Endothelial cell of hepatic sinusoid (primary cell): ENCODE data around the gene OTC.

Experiments
- in situ Hi-C: cut with HindIII; loops from 2 replicates; pipeline ENCODE4 v1.10.0; 2017; ENCODE audit warnings: low sequenced_read_pairs

The OTC gene

DNA sequence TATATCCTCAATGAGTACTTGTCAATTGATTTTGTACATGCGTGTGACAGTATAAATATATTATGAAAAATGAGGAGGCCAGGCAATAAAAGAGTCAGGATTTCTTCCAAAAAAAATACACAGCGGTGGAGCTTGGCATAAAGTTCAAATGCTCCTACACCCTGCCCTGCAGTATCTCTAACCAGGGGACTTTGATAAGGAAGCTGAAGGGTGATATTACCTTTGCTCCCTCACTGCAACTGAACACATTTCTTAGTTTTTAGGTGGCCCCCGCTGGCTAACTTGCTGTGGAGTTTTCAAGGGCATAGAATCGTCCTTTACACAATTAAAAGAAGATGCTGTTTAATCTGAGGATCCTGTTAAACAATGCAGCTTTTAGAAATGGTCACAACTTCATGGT lies at the start of gene OTC:
Gene OTC, plus strand, starts transcription at position 243 of the 400 bp plus-strand sequence. Its CDS starts 93 bp downstream, at position 336.
- in situ Hi-C loops, result no loop called here

DNA sequence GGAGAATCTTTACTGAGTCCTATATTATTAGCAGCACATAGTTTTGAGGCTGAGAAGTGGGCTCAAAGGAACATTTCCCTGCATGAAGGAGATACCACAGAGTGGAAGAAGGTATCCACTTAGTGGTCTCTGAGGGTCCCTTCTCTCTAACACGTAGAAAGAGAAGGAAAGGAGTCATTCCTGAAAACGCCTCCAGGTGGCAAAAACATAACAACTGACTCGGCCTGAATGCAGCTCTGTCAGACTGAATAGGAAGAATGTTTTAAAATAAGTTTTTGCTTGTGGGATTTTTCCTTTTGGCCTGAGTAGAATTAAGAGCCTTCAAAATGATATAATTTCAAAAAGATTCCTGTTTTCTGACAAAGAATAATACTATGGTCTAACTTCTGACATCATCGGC lies 48.4 kb upstream of the OTC start:
- in situ Hi-C loops, result no loop called here

DNA sequence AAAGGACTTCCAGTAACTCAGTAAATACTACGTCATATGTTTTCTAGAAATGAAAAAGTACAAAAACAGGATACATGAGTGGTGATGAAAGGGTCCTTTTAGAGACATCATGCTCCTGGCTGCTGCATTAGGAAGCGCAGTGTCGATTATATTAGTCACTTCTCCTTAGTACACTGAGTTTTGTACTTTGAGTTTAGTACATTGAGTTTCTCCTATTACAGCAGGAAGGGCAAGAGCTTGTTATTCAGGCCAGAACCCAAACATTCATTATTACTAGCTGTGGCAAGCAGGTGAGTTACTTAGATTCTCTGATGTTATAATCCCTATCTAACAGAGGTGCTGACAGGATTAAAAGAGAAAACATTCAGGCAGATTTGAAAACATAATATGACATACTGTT lies 46.4 kb upstream of the OTC start:
- in situ Hi-C loops, result no loop called here

GRCh38 chrX:38311743-38312142 lies 40.7 kb upstream of the OTC start:
- in situ Hi-C loops, result no loop called here

DNA sequence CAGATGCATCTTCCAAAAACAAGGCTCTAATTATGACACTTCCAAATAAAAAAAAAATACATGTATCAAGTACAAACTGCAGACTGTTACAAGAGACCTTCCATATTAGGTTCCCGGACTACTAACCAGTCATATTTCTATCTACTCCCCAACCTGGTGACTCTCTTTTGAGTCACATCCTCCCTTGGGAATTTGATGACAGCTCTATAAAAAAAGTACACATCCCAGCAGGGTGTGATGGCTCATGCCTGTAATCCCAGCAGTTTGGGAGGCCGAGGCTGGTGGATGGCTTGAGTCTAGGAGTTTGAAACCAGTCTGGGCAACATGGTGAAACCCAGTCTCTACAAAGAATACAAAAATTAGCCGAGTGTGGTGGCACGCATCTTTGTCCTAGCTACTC lies 40.0 kb upstream of the OTC start:
- in situ Hi-C loops, result no loop called here

DNA sequence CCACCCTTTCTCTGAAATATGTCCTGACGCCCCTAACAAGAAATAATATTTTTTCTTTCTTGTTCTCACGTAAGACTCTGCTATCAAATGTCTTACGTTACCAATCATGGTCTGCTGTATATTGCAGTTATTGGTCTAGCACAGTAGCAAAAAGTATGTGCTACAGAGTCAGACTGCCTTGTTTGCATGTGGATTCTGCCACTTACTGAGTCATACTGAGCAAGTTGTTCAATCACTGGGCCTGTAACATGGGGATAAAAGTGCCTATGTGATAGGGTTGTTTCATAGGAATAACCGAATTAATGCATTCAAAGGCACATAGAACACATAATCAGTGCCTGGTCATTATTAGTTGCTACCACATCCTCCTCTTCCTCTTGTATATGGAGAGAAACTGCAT lies 39.2 kb upstream of the OTC start:
- in situ Hi-C loops, result no loop called here

DNA sequence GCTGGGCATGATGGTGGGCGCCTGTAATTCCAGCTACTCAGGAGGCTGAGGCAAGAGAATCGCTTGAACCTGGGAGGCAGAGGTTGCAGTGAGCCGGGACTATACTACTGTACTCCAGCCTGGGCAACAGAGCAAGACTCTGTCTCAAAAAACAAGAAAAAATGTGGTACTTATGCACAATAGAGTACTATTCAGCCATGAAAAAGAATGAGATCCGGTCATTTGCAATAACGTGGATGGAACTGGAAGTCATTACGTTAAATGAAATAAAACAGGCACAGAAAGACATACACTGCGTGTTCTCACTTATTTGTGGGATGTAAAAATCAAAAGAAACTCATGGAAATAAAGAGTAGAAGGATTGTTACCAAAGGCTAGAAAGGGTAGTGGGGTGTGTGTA lies 37.2 kb upstream of the OTC start:
- in situ Hi-C loops, result no loop called here

DNA sequence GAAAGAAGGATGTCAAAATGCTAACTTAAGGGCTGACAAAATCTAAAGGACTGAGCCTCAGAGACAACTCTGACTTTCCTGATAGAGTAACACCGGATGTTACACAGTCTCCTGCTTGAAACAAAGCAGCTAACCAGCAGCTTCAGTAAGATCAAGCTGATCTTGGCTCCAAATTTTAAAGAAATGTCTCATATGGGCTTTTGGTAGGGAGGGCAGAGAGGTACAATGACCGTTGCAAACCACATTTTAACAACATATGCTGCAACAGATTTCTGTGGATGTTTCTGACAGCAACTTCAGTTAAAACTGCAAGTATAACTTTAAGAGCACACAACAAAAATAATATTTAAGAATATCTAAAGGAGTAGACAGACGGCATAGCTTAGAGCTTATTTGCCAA lies 34.2 kb upstream of the OTC start:
- in situ Hi-C loops, result no loop called here

- in situ Hi-C loops, result no loop called here
Observed at GRCh38 chrX:38318606-38319005, 33.8 kb upstream of the OTC start.

GRCh38 chrX:38320819-38321218 lies 31.6 kb upstream of the OTC start:
- in situ Hi-C loops, result no loop called here

- in situ Hi-C loops, result no loop called here
Observed at GRCh38 chrX:38326086-38326485, 26.3 kb upstream of the OTC start.

DNA sequence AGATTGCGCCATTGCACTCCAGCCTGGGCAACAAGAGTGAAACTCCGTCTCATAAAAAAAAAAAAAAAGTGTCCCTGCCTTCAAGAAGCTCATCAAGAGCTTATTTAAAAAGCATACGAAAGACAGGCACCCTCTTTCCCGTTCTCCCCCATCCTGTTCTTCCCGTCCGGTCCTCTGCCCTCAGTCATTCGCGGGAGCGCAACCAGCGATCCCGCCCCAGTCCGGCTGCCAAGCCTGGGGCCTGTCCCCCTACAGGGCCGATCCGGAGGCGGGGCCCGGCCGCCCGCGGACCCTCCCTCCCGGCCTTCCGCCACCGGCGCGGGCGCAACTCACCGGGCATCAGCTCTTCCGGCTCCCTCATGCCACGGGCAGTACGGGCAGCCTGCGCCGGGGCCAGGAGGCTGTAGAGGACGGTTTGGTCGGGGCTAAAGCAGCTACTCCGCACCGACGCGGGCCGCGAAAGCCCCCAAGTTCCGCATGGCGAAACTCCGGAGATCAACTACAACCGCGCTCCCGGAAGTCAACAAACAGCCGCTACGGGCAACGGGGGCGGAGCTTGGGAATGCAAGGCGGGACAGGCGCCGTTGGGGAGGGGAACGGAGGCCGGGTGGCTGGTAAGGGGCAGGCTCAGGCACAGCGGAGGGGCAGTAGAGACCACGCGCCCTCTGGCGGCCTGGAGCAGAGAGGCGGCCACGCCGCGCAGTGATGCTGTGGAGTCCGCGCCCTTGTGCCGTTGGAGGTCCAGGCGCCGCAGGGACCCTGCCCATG lies 25.2 kb upstream of the OTC start, which contains the start of gene RPGR:
Gene RPGR, minus strand, starts transcription at position 503 of the 768 bp plus-strand sequence. Its CDS starts 142 bp downstream, at position 361.
- in situ Hi-C loops, result no loop called here

- in situ Hi-C loops, result no loop called here
Observed at GRCh38 chrX:38327775-38328081, 24.7 kb upstream of the OTC start.

DNA sequence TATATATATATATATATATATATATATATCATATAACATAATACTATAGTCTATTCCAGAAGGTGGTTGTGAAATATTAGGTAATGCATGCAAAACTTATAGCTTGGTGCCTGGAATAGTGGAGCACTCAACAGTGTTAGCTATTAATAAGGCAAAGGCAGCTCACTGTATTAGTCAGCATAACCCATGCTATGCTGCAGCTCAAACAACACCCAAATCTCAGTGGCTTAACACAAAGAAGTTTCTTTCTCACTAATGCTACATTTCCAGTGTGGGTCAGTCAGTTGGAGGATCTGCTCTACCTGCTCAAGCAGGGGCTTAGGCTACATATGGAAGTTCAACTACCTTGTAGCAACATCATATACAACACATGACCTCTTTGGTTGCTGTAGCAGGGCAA lies 19.9 kb upstream of the OTC start:
- in situ Hi-C loops, result no loop called here

- in situ Hi-C loops, result no loop called here
Observed at GRCh38 chrX:38335382-38335781, 17.0 kb upstream of the OTC start.

DNA sequence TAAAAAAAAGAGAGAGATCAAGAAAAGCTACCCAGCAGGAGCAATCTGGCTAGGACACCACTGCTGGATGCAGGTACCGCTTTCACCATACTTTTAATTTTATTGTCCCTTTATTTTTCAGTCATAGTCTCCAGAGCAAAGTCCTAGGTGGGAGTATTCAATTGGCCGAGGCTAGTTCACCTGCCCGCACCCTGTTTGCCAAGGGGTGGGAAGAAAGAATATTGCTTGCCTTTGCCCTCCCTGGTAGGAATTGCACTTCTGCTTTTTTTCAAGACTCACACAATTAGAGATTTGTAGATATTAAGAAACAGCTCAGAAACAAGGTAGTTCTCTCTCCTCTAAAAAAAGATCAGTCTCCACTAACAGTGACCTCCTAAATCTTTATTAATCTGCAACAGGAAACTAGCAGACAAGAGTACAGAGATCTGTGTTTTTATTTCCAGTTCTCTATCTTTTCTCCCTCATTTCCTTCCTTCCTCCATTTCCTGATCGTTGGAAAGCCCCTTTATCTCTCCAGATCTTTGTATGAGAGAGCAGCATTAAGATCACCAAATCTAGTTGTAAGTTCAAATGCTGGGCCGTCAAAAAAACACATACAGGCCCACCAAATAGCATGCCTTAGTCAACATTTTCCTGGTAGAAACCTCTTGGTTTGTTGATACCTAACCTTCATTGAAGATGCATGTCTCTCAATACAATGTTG lies 15.7 kb upstream of the OTC start:
- in situ Hi-C loops, result no loop called here

GRCh38 chrX:38341442-38341841 lies 11.0 kb upstream of the OTC start:
- in situ Hi-C loops, result no loop called here

DNA sequence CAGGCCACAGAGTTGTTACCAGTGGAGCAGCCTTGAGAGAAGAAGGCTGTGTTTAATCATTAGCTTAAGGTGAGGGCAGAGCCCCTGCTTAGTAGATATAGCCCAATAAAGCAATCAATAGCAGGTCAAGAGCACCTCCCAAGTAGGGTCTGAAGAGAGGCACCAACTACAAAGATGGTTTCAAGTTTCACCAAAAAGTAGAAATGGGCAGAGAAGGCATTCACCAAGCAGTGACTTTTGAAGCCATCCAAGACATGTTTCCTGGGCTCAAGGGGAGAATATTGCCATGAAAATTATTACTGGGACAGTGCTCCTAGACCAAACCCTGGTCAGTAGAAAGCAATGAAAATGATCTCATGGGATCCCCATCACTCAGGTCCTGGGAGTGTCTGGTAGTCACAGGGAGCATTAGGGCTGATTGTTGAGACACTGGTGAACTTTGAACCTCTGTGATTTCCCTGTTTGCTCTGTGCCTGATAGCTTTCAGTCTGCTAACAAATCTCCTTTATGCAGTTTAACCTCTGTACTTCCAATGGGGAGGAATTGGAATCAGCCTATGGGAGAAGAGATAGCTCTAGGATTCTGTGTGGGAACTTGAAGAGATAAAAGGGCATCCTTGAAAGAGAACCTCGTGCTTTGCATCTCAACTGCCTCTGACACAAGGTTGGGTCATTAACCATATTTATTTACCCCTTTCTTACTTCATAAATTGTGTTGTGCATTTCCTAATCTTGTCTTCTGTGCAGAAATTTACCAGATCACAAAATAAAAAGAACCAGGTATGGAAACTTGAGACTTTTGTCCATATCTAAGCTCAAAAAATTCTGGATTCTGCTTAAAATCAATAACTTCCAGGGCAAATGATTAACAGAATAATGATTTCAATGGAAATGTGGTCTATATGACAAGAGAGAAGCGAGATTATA lies 9.3 kb upstream of the OTC start:
- in situ Hi-C loops, result no loop called here

GRCh38 chrX:38346150-38346549 lies 6.3 kb upstream of the OTC start:
- in situ Hi-C loops, result no loop called here

GRCh38 chrX:38347136-38347535 lies 5.3 kb upstream of the OTC start:
- in situ Hi-C loops, result no loop called here

- in situ Hi-C loops, result no loop called here
Observed at GRCh38 chrX:38351346-38351745, 1.1 kb upstream of the OTC start.

GRCh38 chrX:38356401-38356800 lies 4.0 kb downstream of the OTC start:
- in situ Hi-C loops, result no loop called here
